ENCODE data around the gene CBLB. TPM values are rescaled to one million over a fixed set of nuclear protein-coding genes. Genes with fewer than 3 reads are reported as not detected.
"Not testable (repeated sequence)": the region's sequence is repeated elsewhere in the genome, so short reads cannot be mapped to it uniquely, and the experiment has no call there.

Gene CBLB
- total RNA-seq, 1 experiment from 2014 or later, result 6.0 TPM

GRCh38 chr3:105786990-105787389 lies 81.8 kb downstream of the CBLB start:
- DNase-seq (ENCODE audit: low read depth), result no peak

- no peak for DNase-seq (ENCODE audit: low read depth)
These were observed 82.6 kb downstream of the CBLB start for GRCh38 chr3:105786241-105786640.

- DNase-seq (ENCODE audit: low read depth), result no peak
These were observed 83.0 kb downstream of the CBLB start for GRCh38 chr3:105785803-105786202.

GRCh38 chr3:105783631-105784030 lies 85.2 kb downstream of the CBLB start:
- no peak for DNase-seq (ENCODE audit: low read depth)

- no peak for DNase-seq (ENCODE audit: low read depth)
These were observed 86.9 kb downstream of the CBLB start for GRCh38 chr3:105781871-105782270.

GRCh38 chr3:105780107-105780506 lies 88.7 kb downstream of the CBLB start:
- no peak for DNase-seq (ENCODE audit: low read depth)

GRCh38 chr3:105775368-105775767 lies 93.4 kb downstream of the CBLB start:
- DNase-seq (ENCODE audit: low read depth), result no peak

GRCh38 chr3:105774444-105775180 lies 94.2 kb downstream of the CBLB start:
- no peak for DNase-seq (ENCODE audit: low read depth)

GRCh38 chr3:105773291-105773690 lies 95.5 kb downstream of the CBLB start:
- no peak for DNase-seq (ENCODE audit: low read depth)

- DNase-seq (ENCODE audit: low read depth), result no peak
These were observed 96.2 kb downstream of the CBLB start for GRCh38 chr3:105772635-105773034.

GRCh38 chr3:105771392-105771791 lies 97.4 kb downstream of the CBLB start:
- DNase-seq (ENCODE audit: low read depth), result no peak

GRCh38 chr3:105770410-105770809 lies 98.4 kb downstream of the CBLB start:
- DNase-seq (ENCODE audit: low read depth), result no peak

- no peak for DNase-seq (ENCODE audit: low read depth)
These were observed 101.0 kb downstream of the CBLB start for GRCh38 chr3:105767776-105768175.

GRCh38 chr3:105767216-105767615 lies 101.6 kb downstream of the CBLB start:
- no peak for DNase-seq (ENCODE audit: low read depth)

- DNase-seq (ENCODE audit: low read depth), result no peak
These were observed 103.5 kb downstream of the CBLB start for GRCh38 chr3:105765308-105765639.

- DNase-seq (ENCODE audit: low read depth), result no peak
These were observed 104.2 kb downstream of the CBLB start for GRCh38 chr3:105764378-105765307.

- DNase-seq (ENCODE audit: low read depth), result no peak
These were observed 105.2 kb downstream of the CBLB start for GRCh38 chr3:105763659-105764036.

GRCh38 chr3:105762749-105763658 lies 105.8 kb downstream of the CBLB start:
- DNase-seq (ENCODE audit: low read depth), result no peak

- not testable (repeated sequence) for DNase-seq (ENCODE audit: low read depth)
These were observed 106.6 kb downstream of the CBLB start for GRCh38 chr3:105762214-105762613.

- no peak for DNase-seq (ENCODE audit: low read depth)
These were observed 109.3 kb downstream of the CBLB start for GRCh38 chr3:105759442-105760078.

- no peak for DNase-seq (ENCODE audit: low read depth)
These were observed 110.4 kb downstream of the CBLB start for GRCh38 chr3:105758451-105758850.

All from RPMI7951 (cell line).